Measurements from ENCODE around the gene HIP1.

DNA sequence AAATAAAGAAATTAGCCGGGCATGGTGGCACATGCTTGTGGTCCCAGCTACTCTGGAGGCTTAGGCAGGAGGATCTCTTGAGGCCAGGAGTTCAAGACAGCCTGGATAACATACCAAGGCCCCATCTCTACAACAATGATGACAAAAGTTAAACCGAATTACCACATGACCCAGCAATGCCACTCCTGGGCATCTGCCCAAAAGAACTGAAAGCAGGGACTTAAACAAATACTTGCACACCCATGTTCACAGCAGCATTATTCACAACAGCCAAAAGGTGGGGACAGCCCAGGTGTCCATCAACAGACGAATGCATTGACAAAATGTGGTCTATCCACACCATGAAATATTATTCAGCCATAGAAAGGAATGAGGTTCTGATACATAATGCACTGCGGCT, 83.9 kb downstream of the HIP1 start:
- TF ChIP-seq, protein P1, sequence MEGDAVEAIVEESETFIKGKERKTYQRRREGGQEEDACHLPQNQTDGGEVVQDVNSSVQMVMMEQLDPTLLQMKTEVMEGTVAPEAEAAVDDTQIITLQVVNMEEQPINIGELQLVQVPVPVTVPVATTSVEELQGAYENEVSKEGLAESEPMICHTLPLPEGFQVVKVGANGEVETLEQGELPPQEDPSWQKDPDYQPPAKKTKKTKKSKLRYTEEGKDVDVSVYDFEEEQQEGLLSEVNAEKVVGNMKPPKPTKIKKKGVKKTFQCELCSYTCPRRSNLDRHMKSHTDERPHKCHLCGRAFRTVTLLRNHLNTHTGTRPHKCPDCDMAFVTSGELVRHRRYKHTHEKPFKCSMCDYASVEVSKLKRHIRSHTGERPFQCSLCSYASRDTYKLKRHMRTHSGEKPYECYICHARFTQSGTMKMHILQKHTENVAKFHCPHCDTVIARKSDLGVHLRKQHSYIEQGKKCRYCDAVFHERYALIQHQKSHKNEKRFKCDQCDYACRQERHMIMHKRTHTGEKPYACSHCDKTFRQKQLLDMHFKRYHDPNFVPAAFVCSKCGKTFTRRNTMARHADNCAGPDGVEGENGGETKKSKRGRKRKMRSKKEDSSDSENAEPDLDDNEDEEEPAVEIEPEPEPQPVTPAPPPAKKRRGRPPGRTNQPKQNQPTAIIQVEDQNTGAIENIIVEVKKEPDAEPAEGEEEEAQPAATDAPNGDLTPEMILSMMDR (IDR thresholded peaks at IDR 0.05; ENCODE audit: low read length) = no peak
- TF ChIP-seq EZH2 (IDR thresholded peaks at IDR 0.05; ENCODE audit: borderline replicate concordance, low read length) = no peak
